ENCODE results near the gene DPYSL4.

The DPYSL4 gene

GRCh38 chr10:132204781-132205473 lies 18.2 kb downstream of the DPYSL4 start:
- no peaks in the 10 kb centered on the region for H3F3A ChIP-seq (ENCODE audit: control insufficient read depth, insufficient read depth)
- no peaks in the 10 kb centered on the region for H3K4me1 ChIP-seq (ENCODE audit: control insufficient read depth, low read length)
- H3K27me3 ChIP-seq (ENCODE audit: control insufficient read depth, low read length): no peaks in the 10 kb centered on the region
- H3K36me3 ChIP-seq (ENCODE audit: control insufficient read depth, low read length): no peaks in the 10 kb centered on the region
- no peaks in the 10 kb centered on the region for H3K79me2 ChIP-seq (ENCODE audit: control insufficient read depth, low read length)
- H4K20me1 ChIP-seq (ENCODE audit: control insufficient read depth, insufficient read depth, low read depth, low read length): no peaks in the 10 kb centered on the region
- TF ChIP-seq CTCF (IDR thresholded peaks at IDR 0.05; ENCODE audit: low read depth, low read length, poor library complexity, severe bottlenecking) (no peak), EZH2phosphoT487 (IDR thresholded peaks at IDR 0.05; ENCODE audit: borderline replicate concordance, low read length) (no peak)
- no peaks in the 10 kb centered on the region for H3K9me3 ChIP-seq (ENCODE audit: control insufficient read depth, insufficient read depth, low read length)
- H3K4me2 ChIP-seq (ENCODE audit: low read length): no peak overlapping the region
- no peak overlapping the region for H3K27ac ChIP-seq (ENCODE audit: low read depth, low read length)
- no peaks in the 10 kb centered on the region for H3K9me2 ChIP-seq (replicated peaks; ENCODE audit: control insufficient read depth, low read length)
- no peak overlapping the region for H3K4me3 ChIP-seq (ENCODE audit: low read length)

- Histone ChIP-seq H3K27me3 (ENCODE audit: control insufficient read depth, low read length) (no peaks in the 10 kb centered on the region), H3K9me3 (ENCODE audit: control insufficient read depth, insufficient read depth, low read length) (no peaks in the 10 kb centered on the region), H3K79me2 (ENCODE audit: control insufficient read depth, low read length) (no peaks in the 10 kb centered on the region), H3F3A (ENCODE audit: control insufficient read depth, insufficient read depth) (no peaks in the 10 kb centered on the region), H3K4me2 (ENCODE audit: low read length) (no peak overlapping the region), H3K4me1 (ENCODE audit: control insufficient read depth, low read length) (no peaks in the 10 kb centered on the region), H3K9me2 (replicated peaks; ENCODE audit: control insufficient read depth, low read length) (no peaks in the 10 kb centered on the region), H3K4me3 (ENCODE audit: low read length) (no peak overlapping the region), H4K20me1 (ENCODE audit: control insufficient read depth, insufficient read depth, low read depth, low read length) (no peaks in the 10 kb centered on the region), H3K27ac (ENCODE audit: low read depth, low read length) (no peak overlapping the region), H3K36me3 (ENCODE audit: control insufficient read depth, low read length) (no peaks in the 10 kb centered on the region)
- no peak for TF ChIP-seq EZH2phosphoT487 (IDR thresholded peaks at IDR 0.05; ENCODE audit: borderline replicate concordance, low read length)
- TF ChIP-seq CTCF (IDR thresholded peaks at IDR 0.05; ENCODE audit: low read depth, low read length, poor library complexity, severe bottlenecking): no peak
These were observed 19.1 kb downstream of the DPYSL4 start for GRCh38 chr10:132205650-132206376.

- H3K4me2 ChIP-seq (ENCODE audit: low read length): no peak overlapping the region
- H3K79me2 ChIP-seq (ENCODE audit: control insufficient read depth, low read length): no peaks in the 10 kb centered on the region
- no peaks in the 10 kb centered on the region for H3K36me3 ChIP-seq (ENCODE audit: control insufficient read depth, low read length)
- TF ChIP-seq EZH2phosphoT487 (IDR thresholded peaks at IDR 0.05; ENCODE audit: borderline replicate concordance, low read length) (no peak), CTCF (IDR thresholded peaks at IDR 0.05; ENCODE audit: low read depth, low read length, poor library complexity, severe bottlenecking) (no peak)
- H3K4me3 ChIP-seq (ENCODE audit: low read length): no peak overlapping the region
- H3F3A ChIP-seq (ENCODE audit: control insufficient read depth, insufficient read depth): no peaks in the 10 kb centered on the region
- no peaks in the 10 kb centered on the region for H4K20me1 ChIP-seq (ENCODE audit: control insufficient read depth, insufficient read depth, low read depth, low read length)
- no peaks in the 10 kb centered on the region for H3K4me1 ChIP-seq (ENCODE audit: control insufficient read depth, low read length)
- H3K27me3 ChIP-seq (ENCODE audit: control insufficient read depth, low read length): no peaks in the 10 kb centered on the region
- H3K9me3 ChIP-seq (ENCODE audit: control insufficient read depth, insufficient read depth, low read length): no peaks in the 10 kb centered on the region
- H3K27ac ChIP-seq (ENCODE audit: low read depth, low read length): no peak overlapping the region
- no peaks in the 10 kb centered on the region for H3K9me2 ChIP-seq (replicated peaks; ENCODE audit: control insufficient read depth, low read length)
These were observed 19.6 kb downstream of the DPYSL4 start for GRCh38 chr10:132206377-132206745.
